SW 1271 (cell line): ENCODE results near the gene CAMTA1.
"Not testable (repeated sequence)": the region's sequence is repeated elsewhere in the genome, so short reads cannot be mapped to it uniquely, and the experiment has no call there.

Source experiments
- DNase-seq, 2 experiments: peaks; one replicate each; lab custom pipeline; 2025; lab: John Stamatoyannopoulos, UW

Gene CAMTA1

GRCh38 chr1:7372477-7373120 is 587.3 kb downstream of the CAMTA1 start:
- DNase-seq, result no peak

DNA sequence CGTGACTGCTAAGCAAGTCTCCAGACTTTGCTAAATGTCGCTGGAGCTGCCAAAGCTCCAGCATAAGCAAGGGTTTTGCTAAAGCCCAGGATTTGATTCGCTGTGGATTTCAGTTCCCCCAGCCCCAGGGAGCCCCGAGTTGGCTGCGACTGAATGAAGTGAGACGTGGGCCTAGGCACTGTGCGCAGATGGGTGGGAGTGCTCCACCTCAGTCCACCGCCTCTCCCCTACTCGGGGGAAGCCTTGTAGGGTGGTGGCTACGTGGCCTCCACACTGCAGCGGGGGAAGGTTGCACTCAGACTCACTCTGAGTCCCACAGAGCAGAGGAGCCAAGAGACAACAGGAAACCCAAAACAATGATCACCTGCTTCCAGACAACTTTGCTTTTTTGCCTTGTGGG is 588.0 kb downstream of the CAMTA1 start:
- DNase-seq, result no peak

DNA sequence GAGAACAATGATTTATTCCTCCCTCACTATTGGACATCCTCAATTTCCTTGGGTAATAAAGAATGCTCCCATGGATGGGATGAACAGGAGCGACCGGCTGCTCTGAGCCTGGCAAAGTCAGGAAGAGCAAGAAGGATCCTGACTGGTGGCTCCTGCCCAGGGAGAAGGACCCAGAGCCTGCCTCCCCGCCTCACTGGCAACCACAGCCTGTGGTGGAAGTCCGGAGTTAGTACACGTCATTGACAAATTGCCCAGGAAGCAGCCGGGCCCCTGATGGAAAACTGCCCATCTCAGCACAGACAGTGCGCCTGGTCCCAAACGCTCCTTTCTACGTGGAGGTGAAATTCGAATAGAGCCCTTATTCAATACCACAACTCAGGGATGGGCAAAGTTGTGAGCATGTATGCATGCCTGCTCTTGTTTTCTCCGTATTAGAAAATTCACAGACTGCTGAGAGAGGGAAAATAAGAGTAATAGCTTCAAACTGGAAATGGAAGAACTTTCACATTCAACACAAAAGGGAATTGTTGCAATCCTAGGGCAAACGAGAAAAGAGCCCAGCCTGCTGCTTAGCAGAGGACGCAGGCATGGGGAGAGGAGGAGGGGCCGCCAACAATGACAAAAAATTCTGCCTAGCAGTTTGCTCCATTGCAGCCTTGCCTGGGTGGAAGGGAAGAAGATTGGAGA is 588.8 kb downstream of the CAMTA1 start:
- DNase-seq, result no peak

DNA sequence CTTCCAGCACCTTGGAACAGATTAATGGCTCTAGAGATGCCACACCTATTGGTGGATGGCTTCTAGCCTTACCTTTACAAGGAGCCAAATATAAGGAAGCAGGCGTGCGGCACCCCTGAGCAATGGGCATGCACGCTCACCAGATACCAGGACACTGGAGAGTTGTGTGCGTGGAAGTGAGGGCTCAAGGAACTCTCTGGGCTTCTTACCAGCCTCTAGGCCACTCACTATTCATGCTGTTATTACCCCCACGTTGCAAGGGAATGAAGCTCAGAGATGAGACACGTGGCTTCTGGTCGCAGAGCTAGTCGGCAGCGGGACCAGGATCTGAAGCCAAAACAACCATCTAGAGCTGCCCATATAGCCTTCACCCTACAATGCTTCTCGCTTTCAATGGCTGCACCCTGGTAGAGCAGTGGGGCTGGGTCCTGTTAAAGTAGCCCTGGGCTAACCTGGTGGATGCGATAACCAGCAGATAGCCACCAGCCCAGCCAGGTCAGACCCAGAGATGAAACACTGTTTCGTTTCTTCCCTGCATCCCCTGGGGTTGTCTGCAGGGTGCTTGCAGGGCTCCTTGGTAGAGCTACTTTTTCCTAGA is 589.4 kb downstream of the CAMTA1 start:
- DNase-seq, result no peak

DNA sequence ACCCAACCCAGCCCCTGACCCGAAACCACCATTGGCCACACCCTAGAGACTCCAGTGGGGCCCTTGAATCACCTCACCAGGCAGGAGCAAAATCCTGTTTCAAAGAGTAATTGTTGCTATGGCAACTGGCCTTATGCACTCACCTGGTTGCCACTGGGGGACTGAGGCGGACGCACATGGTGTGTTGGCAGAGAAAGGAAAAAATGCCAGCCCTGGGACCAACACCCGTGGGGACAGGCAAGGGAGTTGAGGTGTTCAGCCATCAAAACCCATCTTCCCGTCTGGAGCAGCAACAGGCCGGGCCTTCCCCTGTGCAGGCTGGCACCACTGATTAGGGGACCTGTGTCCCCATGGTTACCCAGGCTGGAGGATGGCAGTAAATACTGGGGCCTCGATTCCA is 590.1 kb downstream of the CAMTA1 start:
- DNase-seq, result no peak

DNA sequence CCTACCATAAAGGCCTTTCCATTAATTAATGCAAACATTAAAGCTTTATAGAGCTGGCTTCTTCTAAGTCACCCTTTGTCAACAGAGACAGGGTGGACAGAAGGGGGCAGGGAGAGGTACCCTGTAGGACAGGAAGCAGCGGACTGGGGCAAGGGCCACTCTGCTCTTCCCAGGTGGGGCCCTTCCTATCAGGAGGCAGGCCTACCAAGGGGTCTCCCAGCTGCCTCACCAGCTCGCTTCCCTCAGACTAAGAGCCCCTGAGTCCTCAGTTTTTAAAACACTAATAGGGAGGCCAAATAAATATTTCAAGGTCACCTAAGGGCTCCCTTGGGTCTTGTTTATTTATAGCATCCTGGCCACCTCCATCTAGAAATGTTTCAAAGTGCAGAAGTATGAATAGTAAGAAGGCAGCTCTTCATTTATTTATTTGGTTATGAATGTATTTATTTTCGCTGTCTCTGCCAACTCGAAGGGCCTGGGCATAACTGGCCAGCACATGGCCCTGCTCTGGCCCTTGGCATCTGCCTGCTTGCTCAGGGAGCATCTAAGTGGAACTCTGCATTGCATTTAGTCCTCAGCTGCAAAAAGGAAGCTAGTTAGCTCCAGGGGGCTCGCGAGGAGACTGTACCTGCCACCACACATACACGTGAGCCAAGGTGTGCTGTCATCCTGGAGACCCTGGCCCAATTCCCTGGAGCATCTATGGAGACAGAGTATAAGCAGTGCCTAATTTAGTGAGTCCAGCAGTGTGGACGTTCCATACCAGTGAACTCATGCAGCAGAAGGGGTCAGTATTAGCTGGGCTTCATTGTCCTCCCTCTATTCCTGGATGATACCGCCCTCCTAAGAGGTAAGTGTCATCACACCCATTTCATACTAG is 590.8 kb downstream of the CAMTA1 start:
- no peak for DNase-seq

- no peak for DNase-seq
Observed at GRCh38 chr1:7376676-7377075, 591.4 kb downstream of the CAMTA1 start.

GRCh38 chr1:7378346-7379130 is 593.3 kb downstream of the CAMTA1 start:
- DNase-seq, result no peak

DNA sequence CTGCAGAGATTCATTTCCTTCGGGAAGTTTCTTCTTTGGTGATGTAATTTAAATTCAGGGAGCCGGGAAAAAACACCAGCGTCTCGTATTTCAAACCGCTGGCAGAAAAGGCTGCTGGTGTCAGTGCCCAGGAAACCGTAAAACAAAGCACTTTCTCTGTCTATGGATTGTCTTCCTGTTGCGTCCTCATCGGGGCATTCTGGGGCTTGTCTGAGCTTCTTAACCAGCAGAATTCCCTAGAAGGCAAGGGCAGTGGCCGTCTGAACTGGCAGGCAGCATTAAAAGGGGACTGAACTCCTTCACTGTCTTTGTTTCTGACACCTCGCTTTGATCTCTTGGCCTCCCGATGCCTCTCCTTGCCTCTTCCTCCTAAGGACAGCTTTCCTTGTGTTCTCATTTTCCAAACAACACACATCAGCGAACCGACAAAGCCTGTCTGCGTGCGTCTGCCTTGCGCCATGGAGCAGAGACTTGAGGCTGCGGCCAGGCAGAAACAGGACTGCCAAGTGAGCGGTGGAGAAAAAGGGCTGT is 594.3 kb downstream of the CAMTA1 start:
- DNase-seq, result no peak

DNA sequence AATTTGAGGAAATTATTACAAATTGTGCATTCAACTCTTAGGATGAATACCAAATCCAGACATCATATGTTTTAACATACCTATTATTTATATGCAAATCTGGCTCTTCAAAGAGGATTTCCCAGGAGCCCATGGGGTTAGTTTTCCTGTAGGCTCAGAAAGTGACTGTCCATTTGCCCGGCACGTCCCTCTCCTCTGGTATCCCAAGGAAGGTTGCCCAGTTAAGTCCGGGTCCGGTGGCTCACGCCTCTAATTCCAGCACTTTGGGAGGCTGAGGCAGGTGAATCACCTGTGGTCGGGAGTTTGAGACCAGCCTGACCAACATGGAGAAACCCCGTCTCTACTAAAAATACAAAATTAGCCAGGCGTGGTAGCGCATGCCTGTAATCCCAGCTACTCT is 594.8 kb downstream of the CAMTA1 start:
- not testable (repeated sequence) for DNase-seq

DNA sequence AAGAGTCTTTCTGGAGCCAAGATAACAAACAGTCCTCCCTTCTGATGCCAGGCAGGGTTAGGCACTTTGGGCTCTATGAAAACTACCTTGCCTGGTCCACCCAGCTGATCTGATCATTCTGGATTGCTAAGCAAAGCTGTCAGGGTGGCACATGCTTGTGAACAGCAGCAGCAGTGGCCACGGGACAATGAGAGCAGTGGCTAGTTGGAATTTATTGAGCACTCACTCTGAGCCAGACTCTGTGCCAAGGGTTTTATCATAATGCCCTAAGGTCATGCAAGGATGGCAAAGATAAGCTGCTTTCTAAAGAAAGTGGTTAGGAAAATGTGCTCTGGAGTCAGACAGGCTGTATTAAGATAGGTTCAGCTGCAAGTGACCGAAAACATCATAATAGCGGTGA is 595.5 kb downstream of the CAMTA1 start:
- DNase-seq, result no peak

- DNase-seq, result not testable (repeated sequence)
Observed at GRCh38 chr1:7381729-7382128, 596.5 kb downstream of the CAMTA1 start.

DNA sequence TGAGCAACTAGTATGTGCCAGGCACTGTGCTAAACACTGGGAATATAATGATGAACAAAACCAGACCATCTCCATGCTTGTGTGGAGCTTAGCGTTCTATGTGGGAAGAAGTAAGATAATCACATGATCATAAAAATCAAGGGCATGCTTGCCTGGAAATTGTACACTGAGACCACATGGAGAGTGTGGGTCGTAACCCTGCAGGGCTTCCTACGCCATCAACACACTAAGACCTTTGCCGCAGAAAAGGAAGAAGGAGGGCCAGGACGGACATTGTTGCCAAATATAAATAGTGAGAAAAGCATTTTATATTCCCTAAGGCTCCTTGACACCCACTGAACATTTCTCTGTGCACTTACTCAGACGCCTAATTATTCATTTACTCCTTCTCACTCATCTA is 597.7 kb downstream of the CAMTA1 start:
- DNase-seq, result no peak

- DNase-seq, result no peak
Observed at GRCh38 chr1:7383671-7384520, 598.6 kb downstream of the CAMTA1 start.

- no peak for DNase-seq
Observed at GRCh38 chr1:7384679-7385078, 599.4 kb downstream of the CAMTA1 start.

DNA sequence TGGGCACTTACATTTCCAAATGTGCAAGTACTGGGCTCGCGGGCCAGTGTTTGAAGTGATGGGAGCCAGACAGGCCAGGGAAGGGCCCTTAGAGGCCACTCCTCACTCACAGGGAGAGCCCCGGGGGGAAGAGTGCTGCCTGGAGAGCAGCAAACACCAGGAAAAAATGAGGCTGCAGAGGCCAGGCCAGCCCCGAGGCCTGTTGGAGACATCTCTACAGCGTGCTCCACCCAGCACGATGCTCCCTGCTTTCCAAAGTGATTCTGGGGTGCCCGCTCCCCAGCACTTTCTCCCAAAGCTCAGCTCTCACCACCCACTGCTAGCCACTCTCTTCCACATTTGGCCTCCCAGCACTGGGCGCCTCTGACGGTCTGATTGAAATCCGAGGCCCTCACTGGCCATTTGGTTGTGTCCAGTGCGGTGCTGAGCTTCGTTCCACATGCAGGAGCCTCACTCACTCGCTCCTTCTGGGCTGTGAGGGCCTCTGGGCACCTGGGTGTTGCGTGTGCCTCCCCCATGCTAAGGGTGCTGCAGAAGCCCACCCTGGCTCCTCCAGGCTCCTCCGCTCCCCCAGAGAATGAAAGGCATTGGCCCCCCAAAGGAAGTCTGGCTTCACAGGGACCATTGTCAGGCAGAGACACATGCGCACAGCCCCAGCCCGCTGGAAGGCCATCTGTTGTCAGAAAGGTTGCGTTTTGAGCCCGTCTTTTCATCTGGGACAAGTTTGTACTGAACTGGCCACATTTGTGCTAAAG is 600.4 kb downstream of the CAMTA1 start:
- DNase-seq, result no peak

- DNase-seq, result no peak
Observed at GRCh38 chr1:7386226-7387052, 601.2 kb downstream of the CAMTA1 start.

DNA sequence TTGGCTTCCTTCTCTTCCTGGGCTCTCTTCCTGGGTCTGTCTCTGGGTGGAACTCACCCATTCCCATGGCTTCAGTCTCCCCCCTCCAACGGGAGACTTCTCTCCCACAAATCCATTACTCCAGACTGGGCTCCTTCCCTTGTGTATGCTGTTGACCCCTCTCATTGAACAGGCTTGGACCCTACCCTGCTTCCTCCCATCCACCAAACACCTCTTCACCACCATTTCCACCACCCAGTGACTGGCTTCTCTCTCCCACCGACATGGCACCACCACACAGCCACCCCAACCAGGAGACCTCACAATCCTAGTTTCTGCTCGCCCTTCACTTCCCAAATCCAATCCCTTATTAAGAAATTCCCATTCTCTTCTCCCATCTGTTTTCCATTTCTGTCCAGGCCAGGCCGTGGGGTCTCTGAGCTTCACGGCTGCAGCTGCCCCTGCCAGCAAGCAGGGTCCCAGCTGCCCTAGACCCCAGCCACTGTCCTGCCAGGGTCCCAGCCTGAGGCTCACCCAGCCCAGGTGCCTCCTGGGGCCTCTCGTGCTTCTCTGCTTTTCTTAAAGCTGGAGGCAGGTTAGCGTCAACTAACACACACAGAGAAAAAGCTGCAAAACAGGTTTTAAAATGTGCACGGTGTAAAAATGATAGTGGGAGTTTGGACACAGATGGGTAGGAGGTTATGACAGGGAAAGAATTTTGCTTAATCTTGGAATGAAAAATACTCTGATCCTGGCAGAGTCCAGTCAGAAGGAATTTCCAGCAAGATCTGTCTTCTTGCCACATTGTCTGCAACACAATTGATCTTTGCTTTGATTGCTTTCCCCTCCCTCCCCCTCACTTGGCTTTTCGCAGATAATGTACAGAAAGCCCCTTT is 602.0 kb downstream of the CAMTA1 start:
- DNase-seq, result no peak
